Hippocampal formation (tissue), 2 donors: ENCODE data around the gene ANKRD52.
A peak's percentile ranks its signal among the peaks of the same experiment; 100 is the strongest.

Source experiments
- DNase-seq, 2 donors: peaks; one replicate each; lab custom pipeline; 2025; lab: John Stamatoyannopoulos, UW

Gene ANKRD52

GRCh38 chr12:56241424-56242303 lies 16.5 kb downstream of the ANKRD52 start:
- no peak for DNase-seq

- no peak for DNase-seq
These were observed 20.6 kb downstream of the ANKRD52 start for GRCh38 chr12:56237552-56237951.

GRCh38 chr12:56236985-56237384 lies 21.2 kb downstream of the ANKRD52 start:
- no peak for DNase-seq

- DNase-seq: no peak
These were observed 22.1 kb downstream of the ANKRD52 start for GRCh38 chr12:56236091-56236490.

- DNase-seq: no peak
These were observed 23.3 kb downstream of the ANKRD52 start for GRCh38 chr12:56234746-56235436.

- DNase-seq: no peak
These were observed 27.0 kb downstream of the ANKRD52 start for GRCh38 chr12:56231184-56231582.

- DNase-seq: no peak
These were observed 27.6 kb downstream of the ANKRD52 start for GRCh38 chr12:56230432-56231183.

- DNase-seq: no peak
These were observed 28.2 kb downstream of the ANKRD52 start, which contains the start of gene SLC39A5 for GRCh38 chr12:56229916-56230431. TSS of gene SLC39A5 (plus strand) at chr12:56230051. CDS start at chr12:56231275, 1,224 bp downstream.

GRCh38 chr12:56229082-56229481 lies 29.1 kb downstream of the ANKRD52 start:
- no peak for DNase-seq

GRCh38 chr12:56224954-56225353 lies 33.2 kb downstream of the ANKRD52 start:
- DNase-seq: no peak

- DNase-seq: peak; percentile 97 to 98
These were observed 34.0 kb downstream of the ANKRD52 start, which contains the start of gene NABP2 for GRCh38 chr12:56224102-56224701. TSS of gene NABP2 (plus strand) at chr12:56224342. CDS start at chr12:56224857, 515 bp downstream.

- no peak for DNase-seq
These were observed 34.5 kb downstream of the ANKRD52 start for GRCh38 chr12:56223571-56224101.

GRCh38 chr12:56222531-56222895 lies 35.7 kb downstream of the ANKRD52 start:
- no peak for DNase-seq

- peak; percentile 95 to 98 for DNase-seq
These were observed 36.2 kb downstream of the ANKRD52 start, which contains the start of gene RNF41 for GRCh38 chr12:56221757-56222530. TSS of gene RNF41 (minus strand) at chr12:56221922. CDS start at chr12:56214047, 7,875 bp downstream.

- peak; percentile 24 to 43 for DNase-seq
These were observed 36.9 kb downstream of the ANKRD52 start for GRCh38 chr12:56221232-56221756.

GRCh38 chr12:56220611-56221231 lies 37.5 kb downstream of the ANKRD52 start:
- DNase-seq: peak in 1 of 2 donors; percentile 5

- no peak for DNase-seq
These were observed 38.3 kb downstream of the ANKRD52 start for GRCh38 chr12:56219840-56220239.

GRCh38 chr12:56216461-56216860 lies 41.7 kb downstream of the ANKRD52 start:
- DNase-seq: peak in 1 of 2 donors; percentile 12

- DNase-seq: no peak
These were observed 44.3 kb downstream of the ANKRD52 start for GRCh38 chr12:56213878-56214277.

GRCh38 chr12:56212361-56212760 lies 45.8 kb downstream of the ANKRD52 start:
- DNase-seq: no peak
